Omental fat pad (tissue), 4 donors: Measurements from ENCODE around the gene KIDINS220. TPM values are rescaled to one million over a fixed set of nuclear protein-coding genes. Genes with fewer than 3 reads are reported as not detected.
A peak's percentile ranks its signal among the peaks of the same experiment; 100 is the strongest.

Experiments
- ATAC-seq: fragments of 150-250 bp; one replicate; pipeline ENCODE4 v1.9.1; 2016; ENCODE audit warnings: mild to moderate bottlenecking, moderate library complexity; ENCODE audit not compliant: low FRiP score
- DNase-seq: peaks from one replicate; pipeline ENCODE4 v3.0.0-alpha.2; 2019; ENCODE audit warnings: low spot score
- CTCF ChIP-seq, 3 donors: fragments of 450-650 bp; IDR thresholded peaks; one replicate each; pipeline ENCODE4 v1.5.1; 2016 to 2017; ENCODE audit warnings: antibody characterized with exemption in 3 of 3, mild to moderate bottlenecking in 3 of 3, moderate library complexity in 2 of 3
- total RNA-seq, 4 donors: library from RNA; depleted of rRNA; stranded (reverse); fragments of >200 nt; gene quantifications; one replicate each; pipeline ENCODE4 v1.1.0, GENCODE V29; 2016

KIDINS220 gene
- total RNA-seq, 4 donors from 2014 or later, result 59.5 to 98.0 (median 66.5) TPM

- no peak for TF ChIP-seq CTCF (IDR thresholded peaks at IDR 0.05)
- DNase-seq (no peak), ATAC-seq (no peak)
These were observed 17.6 kb upstream of the KIDINS220 start for GRCh38 chr2:8855010-8855409.

- DNase-seq (no peak), ATAC-seq (no peak)
- no peak for TF ChIP-seq CTCF (IDR thresholded peaks at IDR 0.05)
These were observed 16.0 kb upstream of the KIDINS220 start for GRCh38 chr2:8853426-8853825.

- TF ChIP-seq CTCF (IDR thresholded peaks at IDR 0.05), result no peak
- ATAC-seq (peak; percentile 73), DNase-seq (no peak)
These were observed 14.6 kb upstream of the KIDINS220 start for GRCh38 chr2:8851811-8852560.

- TF ChIP-seq CTCF (IDR thresholded peaks at IDR 0.05), result no peak
- ATAC-seq (no peak), DNase-seq (no peak)
These were observed 13.6 kb upstream of the KIDINS220 start for GRCh38 chr2:8850845-8851487.

- ATAC-seq, result no peak
- no peak for DNase-seq
- no peak for TF ChIP-seq CTCF (IDR thresholded peaks at IDR 0.05)
These were observed 11.9 kb upstream of the KIDINS220 start for GRCh38 chr2:8849327-8849726.

GRCh38 chr2:8848328-8849100 lies 11.1 kb upstream of the KIDINS220 start:
- DNase-seq (no peak), ATAC-seq (no peak)
- no peak for TF ChIP-seq CTCF (IDR thresholded peaks at IDR 0.05)
